Hepatocyte (in vitro differentiated cells): ENCODE data around the gene LBX2.

Experiments
- CTCF ChIP-seq: fragments of 200-600 bp; sonication (generic); IDR thresholded peaks from 2 replicates; pipeline ENCODE4 v1.5.1; 2016; ENCODE audit warnings: antibody characterized with exemption, mild to moderate bottlenecking; ENCODE audit not compliant: poor library complexity
- EZH2 ChIP-seq: fragments of 200-600 bp; sonication (generic); IDR thresholded peaks from 2 replicates; pipeline ENCODE4 v1.6.1; 2016; ENCODE audit warnings: antibody characterized with exemption, mild to moderate bottlenecking, borderline replicate concordance
- EZH2phosphoT487 ChIP-seq: fragments of 200-600 bp; sonication (generic); IDR thresholded peaks from one replicate; pipeline ENCODE4 v1.6.1; 2018; ENCODE audit warnings: antibody characterized with exemption, mild to moderate bottlenecking, low read depth, moderate library complexity; ENCODE audit not compliant: unreplicated experiment, severe bottlenecking

GRCh38 chr2:74462054-74462785, 37.2 kb downstream of the LBX2 start:
- TF ChIP-seq EZH2 (no peak), CTCF (no peak), EZH2phosphoT487 (no peak)
